HG03064 (cell line): ENCODE results near the gene DHX35.
"Not testable (repeated sequence)": the region's sequence is repeated elsewhere in the genome, so short reads cannot be mapped to it uniquely, and the experiment has no call there.

Experiments
- ATAC-seq: cut with Tn5 transposase; IDR thresholded peaks from one replicate; pipeline ENCODE4 v1.9.1; 2021; ENCODE audit warnings: low read depth; ENCODE audit not compliant: unreplicated experiment

DHX35 gene

DNA sequence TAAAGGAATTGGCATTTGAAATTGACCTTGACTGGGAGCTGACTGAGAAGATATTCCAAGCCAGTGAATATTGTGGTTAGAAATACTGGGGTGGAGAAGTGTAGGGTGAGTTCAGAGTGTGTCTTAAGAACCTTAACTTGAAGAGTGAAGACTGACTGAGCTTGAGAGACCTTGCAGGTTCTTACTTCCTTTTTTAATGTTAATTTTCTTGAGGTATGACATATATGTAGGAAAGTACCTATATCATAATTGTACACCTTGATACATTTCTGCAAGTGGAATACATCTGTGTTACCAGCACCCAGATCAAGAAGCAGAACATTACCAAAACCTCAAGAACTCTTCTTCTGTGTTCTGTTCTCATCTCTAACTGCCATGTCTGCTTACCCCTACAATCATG, 11.0 kb downstream of the DHX35 start:
- no peak for ATAC-seq

DNA sequence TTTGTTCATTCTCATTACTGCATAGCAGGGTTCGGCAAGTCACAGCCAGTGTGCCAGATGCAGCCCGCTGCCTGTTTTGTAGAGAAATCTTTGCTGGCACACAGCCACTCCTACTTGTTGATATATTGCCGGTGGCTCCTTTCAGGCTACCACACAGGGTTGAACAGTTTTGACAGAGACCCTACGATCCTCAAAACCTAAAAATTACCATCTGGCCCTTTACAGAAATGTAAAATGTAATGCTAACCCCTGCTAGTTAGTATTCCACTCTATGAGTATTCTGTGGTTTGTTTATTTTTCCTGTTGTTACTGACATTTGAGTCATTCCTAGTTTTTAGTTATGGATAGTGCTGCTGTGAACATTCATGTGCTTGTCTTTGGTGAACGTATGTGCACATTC, 11.5 kb downstream of the DHX35 start:
- ATAC-seq, result no peak

DNA sequence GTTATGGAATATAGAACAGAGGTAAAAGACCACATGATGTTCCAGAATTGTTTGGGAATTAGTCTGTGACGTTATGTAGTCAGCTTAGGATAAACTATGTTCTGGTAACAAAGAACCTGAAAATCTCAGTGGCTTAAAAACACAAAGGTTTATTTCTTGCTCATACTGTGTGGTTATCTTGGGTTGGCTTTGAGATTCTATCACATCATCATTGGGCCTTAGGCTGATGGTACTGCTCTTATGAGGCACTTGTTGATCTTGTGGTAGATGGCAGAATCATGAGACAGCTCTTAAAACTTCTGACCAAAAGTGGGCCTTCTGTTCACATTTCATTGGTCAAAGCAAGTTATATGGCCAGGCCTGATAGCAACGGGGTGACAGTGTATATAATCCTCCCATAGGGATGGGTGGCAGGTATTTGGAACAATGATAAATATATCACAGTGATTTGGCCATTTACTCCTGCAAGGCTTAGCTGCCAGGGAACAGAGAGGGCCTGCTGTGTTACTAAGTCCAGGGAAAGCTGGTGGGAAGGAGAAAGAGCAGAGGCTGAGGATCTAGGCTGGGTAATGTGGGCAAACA, 13.5 kb downstream of the DHX35 start:
- no peak for ATAC-seq

DNA sequence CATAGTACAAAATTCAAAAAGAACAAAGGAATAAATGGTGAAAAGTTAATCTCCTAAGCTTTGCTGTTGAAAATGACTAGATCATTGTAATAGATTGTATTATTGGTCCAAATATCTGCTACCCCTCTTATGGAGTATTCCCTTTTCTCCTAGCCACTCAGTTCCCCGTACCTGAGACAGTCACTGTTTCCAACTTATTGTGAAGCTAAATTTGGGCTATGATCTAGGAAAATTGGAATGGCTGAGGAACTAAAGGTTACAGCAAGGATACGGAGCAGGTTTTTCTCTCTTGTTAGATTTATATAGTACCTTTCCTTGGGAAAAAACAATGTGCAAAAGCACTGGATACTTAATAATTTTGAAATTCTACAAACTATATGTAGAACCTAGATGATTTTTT, 17.3 kb downstream of the DHX35 start:
- no peak for ATAC-seq

DNA sequence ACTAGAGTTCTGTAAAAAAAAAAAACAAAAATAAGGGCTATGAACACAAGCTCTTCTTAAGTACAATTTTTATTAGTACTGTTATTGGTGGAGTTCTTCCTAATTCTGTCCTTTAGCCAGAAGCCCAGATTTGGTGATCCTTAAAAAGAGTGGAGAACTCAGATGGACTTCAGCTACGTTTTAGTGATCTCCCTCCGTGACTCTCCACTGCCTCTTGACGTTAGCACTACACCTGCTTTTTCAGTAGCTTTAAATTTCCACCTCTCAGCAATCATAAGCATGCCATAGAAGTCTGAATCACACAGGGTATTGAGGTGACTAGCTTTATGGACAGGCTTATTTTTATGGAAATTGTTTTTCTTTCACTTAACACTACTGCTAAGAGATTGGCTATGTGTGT, 17.7 kb downstream of the DHX35 start:
- ATAC-seq, result no peak

DNA sequence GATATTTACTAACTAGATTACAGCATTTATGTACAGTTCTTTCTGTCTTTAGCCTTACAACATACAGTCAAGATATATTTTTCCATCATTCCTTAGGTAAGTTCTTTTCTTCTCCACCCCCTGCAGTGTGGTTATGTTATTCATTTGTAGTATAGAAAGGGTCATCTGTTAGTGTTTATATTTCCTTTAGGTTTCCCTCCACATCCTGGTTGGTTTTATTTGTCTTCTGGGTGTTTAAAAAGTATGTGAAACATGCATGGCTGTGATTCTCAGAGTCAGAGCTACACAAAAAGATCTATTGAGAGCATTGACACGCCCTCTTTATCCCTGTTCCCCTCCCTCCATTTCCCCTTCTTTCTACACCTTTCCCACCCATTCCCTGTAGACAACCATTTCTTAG, 20.1 kb downstream of the DHX35 start:
- ATAC-seq, result no peak

DNA sequence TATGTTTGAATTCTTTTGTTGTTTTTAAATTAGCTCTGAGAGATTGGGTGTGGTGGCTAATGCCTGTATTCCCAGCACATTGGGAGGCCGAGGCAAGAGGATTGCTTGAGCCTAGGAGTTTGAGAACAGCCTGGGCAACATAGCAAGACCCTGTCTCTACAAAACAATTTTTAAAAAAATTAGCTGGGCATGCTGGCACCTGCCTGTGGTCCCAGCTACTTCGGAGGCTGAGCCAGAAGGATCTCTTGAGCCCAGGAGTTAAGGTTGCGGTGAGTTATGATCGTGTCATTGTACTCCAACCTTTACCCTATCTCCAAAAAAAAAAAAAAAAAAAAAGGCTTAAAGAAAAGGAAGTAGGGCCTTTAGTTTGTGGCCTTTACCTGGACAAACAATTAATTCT, 22.9 kb downstream of the DHX35 start:
- no peak for ATAC-seq

DNA sequence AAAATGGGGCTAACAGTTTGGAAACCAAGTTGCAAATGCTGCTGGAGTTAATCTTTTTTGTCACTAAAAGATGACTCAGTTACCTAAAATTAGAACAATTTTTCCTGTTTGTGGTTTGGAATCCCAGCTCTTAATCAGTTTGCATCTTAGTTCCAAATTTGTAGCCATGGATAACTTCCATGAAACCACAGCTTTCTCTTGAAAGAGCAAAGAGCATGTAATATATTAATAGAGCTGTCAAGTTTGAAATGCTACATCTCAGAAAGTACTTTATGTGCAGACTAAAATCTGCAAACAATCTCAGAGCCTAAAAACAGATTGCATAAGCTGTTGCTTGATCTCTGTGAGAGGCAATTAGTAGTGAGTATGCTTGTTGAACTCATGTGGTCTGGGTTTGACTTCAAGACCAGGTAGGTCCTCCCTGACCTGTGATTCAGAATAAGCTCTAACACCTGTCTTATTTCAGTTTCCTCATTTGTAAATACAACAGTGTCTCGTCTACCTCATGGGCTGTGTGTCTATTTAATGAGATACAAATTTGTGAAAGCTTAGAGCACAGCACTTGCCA, 23.5 kb downstream of the DHX35 start:
- ATAC-seq, result no peak

DNA sequence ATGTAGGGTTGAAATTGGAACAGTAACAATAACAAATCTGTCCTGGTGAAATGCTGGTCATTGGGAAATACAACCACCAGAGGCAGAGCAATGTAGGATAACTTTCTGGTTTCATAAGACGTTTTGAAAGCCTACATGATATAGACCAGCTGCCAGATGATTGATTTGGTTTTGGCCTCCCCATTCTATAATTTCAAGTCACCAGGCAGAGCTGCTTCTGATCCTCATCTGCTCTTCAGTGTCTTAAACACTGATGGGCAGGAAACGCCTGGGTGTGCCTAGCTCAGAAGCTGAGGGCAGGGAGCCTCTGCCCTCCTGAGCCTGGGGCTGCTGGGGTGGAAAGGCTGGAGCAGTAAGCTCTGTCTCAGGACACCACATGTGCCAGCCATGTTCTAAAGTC, 24.5 kb downstream of the DHX35 start:
- ATAC-seq, result no peak

DNA sequence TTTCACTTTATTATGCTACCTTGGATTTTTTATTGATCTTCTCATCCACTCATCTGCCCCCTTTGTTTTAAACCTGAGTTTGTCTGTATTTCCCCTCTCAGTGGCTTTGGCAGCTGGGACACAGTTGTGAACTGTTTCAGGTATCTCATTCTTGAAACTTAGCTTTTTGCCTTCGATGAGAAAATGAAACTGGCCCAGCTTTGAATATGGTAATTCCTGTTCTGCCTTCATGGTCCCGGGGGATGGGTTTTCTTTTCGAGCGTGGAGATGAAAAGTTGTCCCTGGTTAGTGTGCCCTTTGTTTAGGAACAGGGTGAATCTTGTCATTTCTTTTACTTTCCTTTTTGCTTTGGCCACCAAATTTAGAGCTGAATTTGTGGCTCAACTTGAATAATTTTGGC, 25.6 kb downstream of the DHX35 start:
- peak; percentile 82 for ATAC-seq

DNA sequence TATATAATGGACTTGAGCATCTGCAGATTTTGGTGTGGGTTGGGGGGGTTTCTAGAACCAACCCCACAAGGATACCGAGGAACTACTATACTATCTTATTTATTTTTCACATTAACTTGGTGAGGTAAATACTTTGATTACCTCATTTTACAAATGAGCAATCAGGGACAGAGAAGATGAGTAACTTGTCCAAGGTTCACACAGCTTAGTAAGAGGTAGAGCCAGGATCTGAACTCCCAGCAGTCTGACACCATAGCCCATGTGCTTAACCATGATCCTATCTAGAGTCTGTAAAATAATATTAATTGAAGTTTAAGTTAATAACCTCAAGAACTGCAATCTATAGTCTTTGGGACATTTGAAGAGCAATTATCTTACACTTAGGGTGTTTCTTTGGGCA, 28.6 kb downstream of the DHX35 start:
- ATAC-seq, result no peak

DNA sequence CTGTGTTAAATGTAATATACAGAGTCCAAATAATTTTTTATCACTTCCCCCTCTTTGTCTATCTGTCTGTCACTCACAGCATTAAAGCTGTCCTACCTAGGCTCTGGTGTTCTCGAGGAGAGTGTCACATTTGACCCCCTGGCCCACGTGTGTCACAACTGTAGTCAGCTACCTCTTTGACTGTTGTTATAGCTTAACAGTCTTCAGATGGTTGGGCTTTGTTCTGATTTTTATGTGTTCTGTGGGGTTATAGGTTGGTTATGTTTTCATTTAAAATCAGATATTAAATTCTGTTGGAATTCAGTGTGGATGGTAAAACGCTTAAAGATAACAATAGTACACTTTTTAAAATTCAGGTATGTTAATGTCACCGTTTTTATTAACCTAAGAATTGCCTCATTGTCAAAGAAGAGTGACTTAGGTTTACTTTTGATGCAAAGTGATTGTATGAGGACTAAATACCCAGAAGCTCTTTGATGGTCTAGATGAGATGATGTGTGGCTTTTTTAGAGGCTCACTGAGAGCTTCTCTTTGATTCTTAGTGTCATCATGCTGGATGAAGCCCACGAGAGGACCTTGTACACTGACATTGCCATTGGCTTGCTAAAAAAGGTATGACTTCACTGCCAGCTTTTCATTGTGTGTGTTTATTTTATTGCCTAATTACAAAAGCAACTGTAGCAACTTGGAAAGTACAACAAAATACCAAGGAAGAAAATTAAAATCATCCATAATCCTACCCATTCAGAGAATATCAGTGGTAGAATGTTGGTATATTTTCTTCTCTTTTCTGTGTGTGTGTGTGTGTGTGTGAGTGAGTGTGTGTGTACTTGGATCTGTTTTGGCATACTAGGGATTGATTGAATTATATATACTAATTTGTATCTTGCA, 29.9 kb downstream of the DHX35 start:
- no peak for ATAC-seq

DNA sequence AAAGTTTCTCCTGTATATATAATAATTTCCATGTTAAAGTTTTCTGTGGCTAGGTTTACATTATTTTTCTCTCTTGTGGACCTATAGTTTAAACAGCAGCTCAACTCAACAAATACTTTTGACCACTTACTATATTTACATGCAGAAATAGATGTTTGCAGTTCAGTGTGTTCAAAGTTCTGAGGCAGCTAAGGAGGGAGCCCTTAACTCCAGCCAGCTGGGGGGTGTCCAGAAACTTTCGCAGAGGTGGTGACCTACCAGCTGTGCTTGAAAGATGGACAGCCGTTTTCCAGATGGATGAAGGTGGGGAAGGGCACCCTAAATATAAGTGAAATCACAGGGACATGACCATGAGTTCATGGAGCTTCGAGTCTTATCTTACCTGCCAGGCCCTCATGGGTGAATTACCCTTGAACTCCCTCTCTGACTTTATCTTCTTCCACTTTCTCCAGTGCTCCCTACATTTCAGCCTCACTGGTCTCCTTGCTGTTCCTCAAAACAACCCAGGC, 33.4 kb downstream of the DHX35 start:
- ATAC-seq, result no peak

DNA sequence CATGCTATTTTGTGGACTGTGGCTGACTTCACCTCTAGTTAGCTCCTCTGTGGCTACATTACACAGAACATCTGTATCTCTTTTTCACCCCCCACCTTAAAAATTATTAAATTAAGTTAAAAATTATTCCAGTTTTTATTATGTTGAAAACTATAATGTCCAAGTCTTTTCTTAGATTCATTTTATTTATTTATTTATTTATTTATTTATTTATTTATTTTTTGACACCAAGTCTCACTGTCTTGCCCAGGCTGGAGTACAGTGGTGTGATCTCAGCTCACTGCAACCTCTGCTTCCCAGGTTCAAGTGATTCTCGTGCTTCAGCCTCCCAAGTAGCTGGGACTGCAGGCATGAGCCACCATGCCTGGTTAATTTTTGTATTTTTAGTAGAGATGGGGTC, 34.7 kb downstream of the DHX35 start:
- not testable (repeated sequence) for ATAC-seq

DNA sequence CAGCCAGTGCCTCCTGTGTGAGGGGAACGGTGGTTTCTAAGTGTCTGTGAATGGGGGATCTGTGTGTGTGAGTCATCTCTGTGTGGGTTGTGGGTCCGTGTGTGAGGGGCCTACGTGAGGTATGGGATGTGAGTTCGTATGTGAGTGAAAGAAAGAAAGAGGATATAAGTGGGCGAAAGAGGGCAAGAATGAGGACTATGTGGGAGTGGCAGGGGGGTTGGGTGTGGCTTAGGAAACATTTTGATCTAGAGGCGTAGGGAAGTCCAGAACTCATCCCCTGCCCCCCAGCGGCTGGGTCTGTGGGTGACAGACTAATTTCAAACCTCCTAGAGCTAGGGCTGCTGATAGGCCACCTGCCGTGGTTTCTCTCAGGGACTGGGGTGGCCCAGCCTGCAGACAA, 35.5 kb downstream of the DHX35 start:
- peak; percentile 56 for ATAC-seq

DNA sequence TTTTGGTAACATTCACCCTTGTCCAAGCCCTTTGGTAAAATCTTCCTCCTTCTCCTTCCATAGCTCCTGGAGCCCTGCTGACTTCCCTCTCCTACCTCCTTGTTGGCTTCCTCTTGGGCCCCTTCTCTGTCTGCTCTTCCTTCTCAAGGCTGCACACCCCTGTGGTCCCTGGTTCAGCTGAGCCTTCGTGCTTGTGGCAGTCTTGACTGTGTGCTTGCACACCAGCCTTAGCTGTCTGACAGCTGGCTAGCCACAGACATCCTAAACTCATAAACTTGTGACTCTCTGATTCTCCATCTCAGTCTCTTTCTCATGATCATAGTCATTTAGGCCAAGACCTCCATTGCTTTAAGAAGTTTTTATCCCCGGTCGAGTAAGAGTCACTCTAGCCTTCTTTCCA, 37.1 kb downstream of the DHX35 start:
- ATAC-seq, result no peak

DNA sequence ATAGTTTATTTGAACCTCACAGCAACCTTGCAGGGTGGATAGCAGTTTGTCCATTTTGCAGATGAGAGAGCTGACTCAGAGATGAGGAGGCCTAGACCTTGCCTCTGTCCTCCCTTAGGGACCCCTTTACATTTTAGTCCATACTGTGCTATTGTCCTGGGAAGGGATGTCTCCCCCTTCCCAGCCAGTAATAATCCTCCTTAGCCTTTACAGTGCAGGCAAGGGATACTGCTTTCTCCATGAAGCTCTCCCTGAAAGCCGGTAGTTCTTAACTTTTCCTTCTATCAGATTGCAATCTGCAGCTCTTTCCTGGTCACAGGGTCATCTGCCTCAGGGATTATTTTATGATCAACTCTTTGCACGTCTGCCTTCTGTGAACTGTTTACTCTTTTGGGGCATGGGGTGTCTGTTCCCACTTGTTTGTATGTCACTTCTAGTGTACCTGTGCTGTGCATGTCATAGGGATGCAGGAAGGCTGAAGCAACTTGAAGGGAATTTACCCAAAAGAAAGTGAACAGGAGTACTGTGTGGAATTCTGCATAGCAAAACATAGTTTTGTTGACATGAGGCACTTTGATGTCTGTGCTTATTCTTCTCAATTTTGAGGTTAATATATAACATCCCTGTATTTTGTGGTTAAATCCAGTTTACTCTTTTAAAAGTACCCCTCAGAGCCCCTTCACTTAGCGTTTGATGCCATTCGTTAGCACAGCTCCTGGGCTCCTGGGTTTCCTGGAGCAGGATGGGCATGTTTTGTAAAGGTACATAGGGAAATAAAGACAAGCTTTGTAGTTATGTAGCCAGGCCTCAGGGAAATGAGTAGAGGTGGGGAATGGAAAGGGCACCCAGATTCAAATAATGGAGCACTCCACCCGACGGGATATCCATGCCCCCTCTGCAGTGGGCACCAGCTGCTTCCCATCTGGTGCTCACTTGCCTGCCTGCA, 38.1 kb downstream of the DHX35 start:
- no peak for ATAC-seq

DNA sequence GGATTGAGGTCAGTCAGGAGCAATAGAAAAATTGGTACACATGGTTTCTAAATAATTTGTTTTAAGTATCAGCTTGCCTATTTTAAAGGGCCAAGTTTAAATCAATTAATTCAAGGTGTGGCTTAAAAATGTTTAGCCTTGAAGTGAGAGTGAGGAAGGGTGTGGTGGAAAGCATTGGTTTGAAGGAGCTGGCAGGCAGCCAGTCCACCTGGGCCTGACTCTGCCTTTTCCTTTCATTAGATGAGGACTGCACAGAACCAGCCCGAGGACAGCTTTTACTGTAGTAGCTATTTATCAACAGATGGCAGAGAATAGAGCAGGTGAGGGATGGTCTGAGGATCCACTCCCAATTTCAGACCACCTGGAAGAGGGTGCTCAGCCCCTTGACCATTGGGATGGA, 42.4 kb downstream of the DHX35 start:
- no peak for ATAC-seq

DNA sequence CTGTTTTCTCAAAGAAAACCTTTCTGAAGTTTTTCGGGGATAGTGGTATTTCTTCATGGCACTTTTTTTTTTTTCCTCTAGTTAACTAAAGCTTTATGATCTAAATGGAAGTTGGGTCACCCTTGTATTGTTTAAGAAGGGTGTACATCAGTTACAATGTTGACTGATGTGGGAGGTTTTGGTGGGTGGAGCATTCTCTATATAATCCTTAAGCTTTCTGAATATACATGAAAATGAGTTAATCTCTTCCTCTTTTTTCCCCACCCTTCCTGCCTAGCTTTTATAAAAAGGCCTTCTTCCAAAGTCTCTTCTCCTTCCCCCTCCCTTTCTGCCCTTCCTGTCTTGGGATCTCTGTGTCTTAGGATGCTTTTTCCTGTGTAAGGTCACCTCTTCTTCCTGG, 47.2 kb downstream of the DHX35 start:
- ATAC-seq, result no peak

DNA sequence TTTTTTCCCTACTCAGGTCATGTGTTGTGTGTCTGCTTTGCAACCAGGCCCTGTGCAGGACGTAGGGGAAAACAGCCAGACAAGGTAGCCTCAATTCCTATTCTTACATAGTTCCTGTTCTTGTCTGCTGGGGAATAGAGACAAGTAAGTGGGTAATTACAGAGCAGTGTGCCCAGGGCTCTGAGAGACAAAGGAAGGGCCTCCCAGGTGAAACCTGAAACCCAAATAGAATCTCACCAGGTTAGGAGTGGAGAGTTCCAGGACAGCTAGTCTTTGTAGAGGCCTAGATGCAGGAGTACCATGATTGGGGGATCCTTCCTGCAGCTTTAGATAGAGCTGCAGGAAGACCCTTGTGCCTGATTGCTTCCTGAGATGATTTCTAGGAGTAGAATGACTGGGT, 48.4 kb downstream of the DHX35 start:
- no peak for ATAC-seq

DNA sequence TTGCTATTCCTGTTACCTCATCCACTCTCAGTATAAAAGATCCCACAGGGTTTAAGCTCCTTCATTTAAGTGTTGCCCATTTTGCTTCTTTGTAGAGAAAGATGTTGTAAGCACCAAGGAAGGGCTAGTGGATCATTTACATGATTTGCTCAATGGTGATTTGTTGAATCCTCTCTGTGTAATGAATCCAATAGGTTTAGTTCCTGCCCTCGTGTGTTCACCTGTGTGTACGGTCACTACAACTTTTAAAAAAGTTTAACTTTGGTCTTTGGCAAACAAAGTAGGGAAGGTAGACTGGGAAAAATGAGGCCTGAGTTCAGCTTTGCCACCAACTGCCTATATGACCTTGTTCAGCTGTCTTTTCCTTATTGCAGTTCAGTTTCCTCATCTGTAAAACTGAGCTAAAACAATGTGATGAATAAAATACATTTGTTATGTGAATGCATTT, 51.5 kb downstream of the DHX35 start:
- ATAC-seq, result no peak
